Sigmoid colon (tissue), 6 donors: Measurements from ENCODE around the gene SMIM45.

Experiments
- DNase-seq: peaks from one replicate; pipeline ENCODE4 v3.0.0-alpha.2; 2019
- H3K27ac ChIP-seq, 4 donors: fragments of 200-600 bp; sonication (generic); one replicate each; pipeline ENCODE4 v1.5.1; 2016 to 2019; ENCODE audit warnings: mild to moderate bottlenecking in 1 of 4
- H3K27me3 ChIP-seq, 3 donors: fragments of 200-600 bp; sonication (generic); one replicate each; pipeline ENCODE4 v1.5.1; 2019; ENCODE audit warnings: mild to moderate bottlenecking in 1 of 3
- H3K36me3 ChIP-seq, 4 donors: fragments of 200-600 bp; sonication (generic); one replicate each; pipeline ENCODE4 v1.5.1; 2016 to 2019
- H3K4me1 ChIP-seq, 4 donors: fragments of 200-600 bp; sonication (generic); one replicate each; pipeline ENCODE4 v1.5.1; 2017 to 2019
- H3K4me3 ChIP-seq, 4 donors: fragments of 200-600 bp; sonication (generic); one replicate each; pipeline ENCODE4 v1.5.1; 2017 to 2019; ENCODE audit warnings: mild to moderate bottlenecking in 2 of 4, moderate library complexity in 1 of 4
- H3K9me3 ChIP-seq, 4 donors: fragments of 200-600 bp in 3 of 4; sonication (generic) in 3 of 4; one replicate each; pipeline versions ENCODE4 v1.5.1 to v1.6.1; 2013 to 2019
- CTCF ChIP-seq, 4 experiments: fragments of 450-650 bp in 3 of 4; fragments of 200-600 bp in 1 of 4; IDR thresholded peaks; one replicate each; pipeline ENCODE4 v1.5.1; 2016 to 2019; ENCODE audit warnings: antibody characterized with exemption in 4 of 4, mild to moderate bottlenecking in 3 of 4, moderate library complexity in 2 of 4
- EP300 ChIP-seq, 4 donors: sonication (generic); formaldehyde crosslinking; IDR thresholded peaks; one replicate each; pipeline ENCODE4 v1.6.1; 2017; ENCODE audit warnings: antibody characterized with exemption in 4 of 4
- POLR2A ChIP-seq, 2 donors: fragments of 450-650 bp; IDR thresholded peaks; one replicate each; pipeline ENCODE4 v1.6.1; 2016; ENCODE audit warnings: antibody characterized with exemption in 2 of 2, mild to moderate bottlenecking in 2 of 2, moderate library complexity in 2 of 2
- POLR2AphosphoS5 ChIP-seq, 4 donors: sonication (generic); formaldehyde crosslinking; IDR thresholded peaks; one replicate each; pipeline ENCODE4 v1.6.1; 2017; ENCODE audit warnings: antibody characterized with exemption in 4 of 4
- WGBS, 2 donors: extraction: QIAGEN DNeasy Blood & Tissue Kit; methylation state at CpG; one replicate each; pipeline ENCODE4 v1.1.7; 2013; 5-methylcytosine and 5-hydroxymethylcytosine counted together
- intact Hi-C: fragments of 100-400 bp; cut with DNase I; formaldehyde crosslinking; loops from one replicate; pipeline ENCODE4 v1.15.1; 2023
- donor health status: healthy with polysubstance abuse.
- donor health status: healthy.

SMIM45 gene

GRCh38 chr22:41976070-41976901 lies 24.3 kb downstream of the SMIM45 start:
- intact Hi-C loops, result no loop called here
- peaks cover 0 to 12% (median 11%) of the 10 kb centered on the region in 4 donors for H3K4me1 ChIP-seq

GRCh38 chr22:41976961-41977566 lies 25.1 kb downstream of the SMIM45 start:
- DNase-seq, result no peak
- peak overlapping the region; percentile 16 to 50 (median 40) for H3K4me3 ChIP-seq
- H3K27ac ChIP-seq, result no peak overlapping the region
- 3 to 4% methylated on average over 46 of the region's 46 CpGs for WGBS, 2 donors
- no peaks in the 10 kb centered on the region for H3K36me3 ChIP-seq
- intact Hi-C loops, result no loop called here
- TF ChIP-seq CTCF (IDR thresholded peaks at IDR 0.05) (no peak), POLR2AphosphoS5 (IDR thresholded peaks at IDR 0.05) (no peak), POLR2A (IDR thresholded peaks at IDR 0.05) (no peak), EP300 (IDR thresholded peaks at IDR 0.05) (no peak)
- peaks cover 21 to 62% (median 43%) of the 10 kb centered on the region in 3 donors for H3K27me3 ChIP-seq
- H3K9me3 ChIP-seq, result no peaks in the 10 kb centered on the region
- H3K4me1 ChIP-seq, result peaks cover 0 to 12% (median 11%) of the 10 kb centered on the region in 4 donors

More at GRCh38 chr22:41976070-41976901, 24.3 kb downstream of the SMIM45 start:
- Histone ChIP-seq H3K27ac (no peak overlapping the region), H3K27me3 (peaks cover 21 to 70% (median 51%) of the 10 kb centered on the region in 3 donors), H3K9me3 (no peaks in the 10 kb centered on the region), H3K4me3 (peak overlapping the region; percentile 16 to 50 (median 40)), H3K36me3 (no peaks in the 10 kb centered on the region)
- TF ChIP-seq EP300 (IDR thresholded peaks at IDR 0.05), result no peak
- no peak for TF ChIP-seq POLR2A (IDR thresholded peaks at IDR 0.05)
- TF ChIP-seq POLR2AphosphoS5 (IDR thresholded peaks at IDR 0.05), result no peak
- TF ChIP-seq CTCF (IDR thresholded peaks at IDR 0.05), result no peak
- 2% methylated on average over 72 of the region's 72 CpGs for WGBS, 2 donors
- DNase-seq, result no peak

DNA sequence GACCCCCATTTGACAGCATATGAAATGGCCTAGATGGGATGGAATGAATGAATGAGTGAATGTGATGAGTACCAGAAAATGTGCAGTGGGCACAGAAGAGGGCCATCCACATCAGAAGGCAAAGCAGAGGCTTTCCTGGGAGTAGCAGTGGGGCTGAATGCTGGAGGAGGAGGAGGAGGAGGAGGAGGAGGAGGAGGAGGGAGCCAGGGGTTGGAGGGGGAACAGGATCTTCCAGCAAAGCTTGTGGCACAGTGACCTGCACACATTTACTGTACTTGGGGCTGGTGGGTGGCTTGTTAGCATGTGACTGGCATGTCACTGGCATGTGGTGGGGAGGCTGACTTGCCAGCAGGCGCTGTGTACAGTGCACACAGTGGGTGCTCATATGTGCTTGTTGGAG lies 26.8 kb downstream of the SMIM45 start:
- intact Hi-C loops, result no loop called here
- DNase-seq, result no peak
- H3K4me3 ChIP-seq, result no peak overlapping the region
- no peak for TF ChIP-seq POLR2AphosphoS5 (IDR thresholded peaks at IDR 0.05)
- TF ChIP-seq CTCF (IDR thresholded peaks at IDR 0.05), result no peak
- no peak for TF ChIP-seq EP300 (IDR thresholded peaks at IDR 0.05)
- TF ChIP-seq POLR2A (IDR thresholded peaks at IDR 0.05), result no peak
- no peak overlapping the region for H3K27ac ChIP-seq
- H3K9me3 ChIP-seq, result no peaks in the 10 kb centered on the region
- H3K36me3 ChIP-seq, result no peaks in the 10 kb centered on the region
- peaks cover 21 to 45% (median 31%) of the 10 kb centered on the region in 3 donors for H3K27me3 ChIP-seq
- 96 to 98% methylated on average over 1 of the region's 1 CpG for WGBS, 2 donors
- peaks cover 0 to 12% (median 11%) of the 10 kb centered on the region in 4 donors for H3K4me1 ChIP-seq

GRCh38 chr22:41979423-41980250 lies 27.7 kb downstream of the SMIM45 start:
- intact Hi-C loops, result no loop called here
- H3K27ac ChIP-seq, result no peak overlapping the region
- TF ChIP-seq POLR2A (IDR thresholded peaks at IDR 0.05) (no peak), EP300 (IDR thresholded peaks at IDR 0.05) (no peak), CTCF (IDR thresholded peaks at IDR 0.05) (no peak), POLR2AphosphoS5 (IDR thresholded peaks at IDR 0.05) (no peak)

More at GRCh38 chr22:41979423-41980250, 27.7 kb downstream of the SMIM45 start:
- H3K4me1 ChIP-seq, result peaks cover 0 to 12% (median 11%) of the 10 kb centered on the region in 4 donors
- no peaks in the 10 kb centered on the region for H3K9me3 ChIP-seq
- no peaks in the 10 kb centered on the region for H3K36me3 ChIP-seq
- peaks cover 21 to 37% (median 28%) of the 10 kb centered on the region in 3 donors for H3K27me3 ChIP-seq
- WGBS, 2 donors, result 81 to 82% methylated on average over 9 of the region's 9 CpGs
- H3K4me3 ChIP-seq, result no peak overlapping the region
- no peak for DNase-seq
